Panc1 (cell line): Measurements from ENCODE around the gene NDE1. TPM values are rescaled to one million over a fixed set of nuclear protein-coding genes. Genes with fewer than 3 reads are reported as not detected.
"Not testable (repeated sequence)": the region's sequence is repeated elsewhere in the genome, so short reads cannot be mapped to it uniquely, and the experiment has no call there.

ENCODE experiments used
- ATAC-seq: fragments of 200-7000 bp; cut with Tn5 transposase; 2 replicates; pipeline ENCODE4 v1.9.1; 2020; ENCODE audit warnings: mild to moderate bottlenecking, moderate library complexity
- BruUV-seq: library from RNA; stranded (reverse); fragments of 400-500 nt; replicated peaks from 2 replicates; lab custom pipeline; 2021; lab: Mats Ljungman, UMichigan
- CTCF ChIA-PET: fragments of 300-600 bp; sonication (Branson Sonifier 250); formaldehyde crosslinking; loops from one replicate; lab custom pipeline; 2022; ENCODE audit warnings: antibody characterized with exemption; lab: Charles Lee
- POLR2A ChIA-PET: fragments of 300-600 bp; sonication (Branson Sonifier 250); formaldehyde crosslinking; loops from one replicate; lab custom pipeline; 2022; ENCODE audit warnings: antibody characterized with exemption; lab: Charles Lee
- DNase-seq: peaks from one replicate; pipeline ENCODE4 v3.0.0-alpha.2; 2010; ENCODE audit warnings: low read depth, low spot score
- H3K27ac ChIP-seq: 2 replicates; pipeline ENCODE4 v1.5.1; 2011; ENCODE audit warnings: mild to moderate bottlenecking, low read length, inconsistent platforms
- H3K27me3 ChIP-seq: fragments of 200-500 bp; sonication (Bioruptor generic); 2 replicates; pipeline ENCODE4 v1.6.0; 2014; ENCODE audit warnings: low read length, inconsistent platforms; ENCODE audit not compliant: control insufficient read depth, insufficient read depth
- H3K36me3 ChIP-seq: fragments of 200-500 bp; sonication (Bioruptor generic); 2 replicates; pipeline ENCODE4 v1.5.1; 2014; ENCODE audit warnings: inconsistent platforms, mild to moderate bottlenecking, low read length, moderate library complexity; ENCODE audit not compliant: control insufficient read depth, insufficient read depth
- H3K4me1 ChIP-seq: 2 replicates; pipeline ENCODE4 v1.5.1; 2011; ENCODE audit warnings: inconsistent platforms, mild to moderate bottlenecking, low read length, moderate library complexity; ENCODE audit not compliant: control insufficient read depth, insufficient read depth
- H3K4me3 ChIP-seq, 2 experiments: 2 replicates each; pipeline ENCODE4 v1.5.1; 2011 to 2012; ENCODE audit warnings: low read depth in 2 of 2, low read length in 2 of 2, mild to moderate bottlenecking in 2 of 2, inconsistent platforms in 1 of 2, moderate library complexity in 1 of 2
- H3K9me3 ChIP-seq: fragments of 200-500 bp; sonication (Bioruptor generic); 2 replicates; pipeline ENCODE4 v1.5.1; 2014; ENCODE audit warnings: low read depth, mild to moderate bottlenecking, inconsistent platforms, low read length, moderate library complexity; ENCODE audit not compliant: control insufficient read depth, insufficient read depth
- CTCF ChIP-seq: fragments of 450-650 bp; IDR thresholded peaks from 2 replicates; pipeline ENCODE4 v1.5.1; 2017; ENCODE audit warnings: mild to moderate bottlenecking
- POLR2AphosphoS5 ChIP-seq: IDR thresholded peaks from 2 replicates; pipeline ENCODE4 v1.6.1; 2012; ENCODE audit warnings: mild to moderate bottlenecking, low read depth, low read length, moderate library complexity
- REST ChIP-seq, 2 experiments: IDR thresholded peaks; 2 replicates each; pipeline ENCODE4 v1.6.1; 2011 to 2012; ENCODE audit warnings: low read depth in 2 of 2, control low read depth in 1 of 2, low read length in 1 of 2, mild to moderate bottlenecking in 1 of 2, moderate library complexity in 1 of 2; ENCODE audit not compliant: insufficient read depth in 1 of 2
- SIN3A ChIP-seq: IDR thresholded peaks from 2 replicates; pipeline ENCODE4 v1.6.1; 2012; ENCODE audit warnings: low read depth, mild to moderate bottlenecking, low read length, moderate library complexity, borderline replicate concordance; ENCODE audit not compliant: insufficient read depth
- TCF7L2 ChIP-seq: IDR thresholded peaks from 2 replicates; pipeline ENCODE4 v1.6.1; 2011; ENCODE audit warnings: mild to moderate bottlenecking, low read depth, low read length, inconsistent platforms
- in situ Hi-C: cut with HindIII; loops from 2 replicates; pipeline ENCODE4 v1.10.0; 2016; ENCODE audit warnings: low sequenced_read_pairs, low pct_unique_long_range_greater_than_20kb
- intact Hi-C: fragments of 100-400 bp; cut with micrococcal nuclease; formaldehyde crosslinking; loops from one replicate; pipeline ENCODE4 v1.10.0; 2022; ENCODE audit not compliant: unreplicated experiment
- total RNA-seq: library from RNA; stranded (reverse); gene quantifications from one replicate; pipeline ENCODE4 v1.2.1, GENCODE V29; 2021; ENCODE audit not compliant: unreplicated experiment

NDE1 gene
- total RNA-seq, 1 experiment from 2014 or later = 99.1 TPM

GRCh38 chr16:15691046-15691445 is 41.0 kb downstream of the NDE1 start:
- in situ Hi-C loops = no loop called here
- no peaks in the 10 kb centered on the region; the same call in 1 of the 2 replicates for H3K36me3 ChIP-seq
- TF ChIP-seq REST (IDR thresholded peaks at IDR 0.05; ENCODE audit: insufficient read depth in 1 of 2, low read depth in 2 of 2, low read length in 1 of 2) (no peak), POLR2AphosphoS5 (no peak), SIN3A (no peak), TCF7L2 (no peak), CTCF (no peak)
- H3K9me3 ChIP-seq = no peaks in the 10 kb centered on the region
- intact Hi-C loops = no loop called here
- ChIA-PET CTCF (interaction anchor here (0.6 kb wide), 1 partner anchor 8 kb away, joined by 3 read pairs; no protein-coding TSS in a partner anchor), POLR2A (no interaction called here)
- BruUV-seq = no TSS peak
- no peak for DNase-seq
- ATAC-seq = no peak
- H3K4me1 ChIP-seq = no peaks in the 10 kb centered on the region
- no peaks in the 10 kb centered on the region for H3K27me3 ChIP-seq
- H3K4me3 ChIP-seq = no peak overlapping the region
- H3K27ac ChIP-seq = no peak overlapping the region

GRCh38 chr16:15692508-15692907 is 42.5 kb downstream of the NDE1 start:
- intact Hi-C loops, CTCF ChIA-PET, H3K36me3 ChIP-seq, in situ Hi-C loops, H3K4me3 ChIP-seq, DNase-seq, H3K27ac ChIP-seq, POLR2A ChIA-PET, ATAC-seq, H3K27me3 ChIP-seq, BruUV-seq, H3K4me1 ChIP-seq, H3K9me3 ChIP-seq: not testable (repeated sequence)

GRCh38 chr16:15694499-15694898 is 44.5 kb downstream of the NDE1 start:
- no TSS peak for BruUV-seq
- CTCF ChIA-PET = interaction anchor here (0.7 kb wide), 1 partner anchor 33 kb away, joined by 6 read pairs; no protein-coding TSS in a partner anchor
- H3K27me3 ChIP-seq = no peaks in the 10 kb centered on the region
- no peak overlapping the region for H3K27ac ChIP-seq
- TF ChIP-seq POLR2AphosphoS5 (no peak), TCF7L2 (no peak), REST (IDR thresholded peaks at IDR 0.05; ENCODE audit: insufficient read depth in 1 of 2, low read depth in 2 of 2, low read length in 1 of 2) (no peak), CTCF (no peak), SIN3A (no peak)
- ATAC-seq = no peak
- no peaks in the 10 kb centered on the region for H3K9me3 ChIP-seq
- intact Hi-C loops (no loop called here), in situ Hi-C loops (no loop called here)
- POLR2A ChIA-PET = no interaction called here
- no peak for DNase-seq
- no peaks in the 10 kb centered on the region for H3K4me1 ChIP-seq
- peaks cover 3% of the 10 kb centered on the region; the same call in 1 of the 2 replicates for H3K36me3 ChIP-seq
- no peak overlapping the region for H3K4me3 ChIP-seq
